ENCODE data around the gene RPS16.

GRCh38 chr19:39416152-39417120, 19.3 kb downstream of the RPS16 start:
- TF ChIP-seq CTCF (IDR thresholded peaks at IDR 0.05) (no peak), ZFX (IDR thresholded peaks at IDR 0.05; ENCODE audit: borderline replicate concordance) (no peak)
